GM19025 (cell line): ENCODE measurements around the gene HILPDA.
"Not testable (repeated sequence)": the region's sequence is repeated elsewhere in the genome, so short reads cannot be mapped to it uniquely, and the experiment has no call there.

Experiments used
- ATAC-seq: cut with Tn5 transposase; IDR thresholded peaks from one replicate; pipeline ENCODE4 v1.9.1; 2021; ENCODE audit warnings: mild to moderate bottlenecking, low read depth, moderate library complexity; ENCODE audit not compliant: unreplicated experiment

The HILPDA gene

DNA sequence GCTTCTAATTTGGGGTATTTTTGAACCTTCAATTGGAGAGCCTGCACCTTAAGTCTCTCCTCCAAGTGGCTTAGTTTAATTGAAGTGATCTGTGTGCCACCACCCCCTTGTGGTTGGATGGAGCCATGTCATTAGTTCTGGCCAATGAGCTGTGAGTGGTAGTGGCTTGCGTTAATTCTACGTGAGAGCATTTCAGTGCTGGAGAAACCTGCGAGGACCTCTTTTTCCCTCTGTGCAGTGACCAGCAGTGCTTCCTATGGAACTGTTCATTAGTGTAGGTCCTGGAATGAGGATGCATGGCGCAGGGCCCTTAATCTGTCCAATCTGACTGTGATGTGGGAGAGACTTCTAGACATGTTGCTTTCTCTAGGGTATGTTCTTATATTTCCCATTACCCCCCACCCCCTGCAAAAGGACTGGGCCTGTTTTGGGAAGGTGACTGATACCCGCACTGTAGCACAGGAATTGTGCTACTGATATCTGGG, 3.8 kb downstream of the HILPDA start:
- no peak for ATAC-seq

DNA sequence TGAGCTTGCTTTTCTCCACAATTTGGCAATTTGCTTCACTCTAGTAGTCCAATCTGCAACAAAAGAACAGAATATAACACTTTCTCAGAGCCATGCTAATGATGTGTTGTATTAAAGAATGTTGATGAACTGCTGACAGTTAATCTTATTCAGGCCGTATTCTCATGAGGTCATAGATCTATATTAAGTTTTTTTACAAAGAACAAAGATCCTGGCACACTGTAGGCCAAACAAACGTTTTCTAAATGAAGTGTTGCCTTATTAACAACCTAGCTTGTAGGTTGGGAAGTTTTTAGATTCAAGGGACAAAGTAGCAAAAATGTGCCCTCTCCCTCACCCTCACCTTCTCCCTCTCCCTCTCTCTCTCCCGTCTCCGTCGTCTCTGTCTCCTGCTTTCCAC, 6.8 kb downstream of the HILPDA start:
- ATAC-seq: no peak

DNA sequence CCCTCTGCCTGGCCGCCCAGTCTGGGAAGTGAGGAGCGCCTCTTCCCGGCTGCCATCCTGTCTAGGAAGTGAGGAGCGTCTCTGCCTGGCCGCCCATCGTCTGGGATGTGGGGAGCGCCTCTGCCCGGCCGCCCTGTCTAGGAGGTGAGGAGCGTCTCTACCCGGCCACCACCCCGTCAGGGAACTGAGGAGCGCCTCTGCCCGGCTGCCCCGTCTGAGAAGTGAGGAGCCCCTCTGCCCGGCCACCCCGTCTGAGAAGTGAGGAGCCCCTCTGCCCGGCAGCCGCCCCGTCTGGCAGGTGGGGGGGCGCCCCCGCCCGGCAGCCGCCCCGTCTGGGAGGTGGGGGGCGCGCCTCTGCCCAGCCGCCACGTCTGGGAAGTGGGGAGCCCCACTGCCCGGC, 7.7 kb downstream of the HILPDA start:
- ATAC-seq: not testable (repeated sequence)

DNA sequence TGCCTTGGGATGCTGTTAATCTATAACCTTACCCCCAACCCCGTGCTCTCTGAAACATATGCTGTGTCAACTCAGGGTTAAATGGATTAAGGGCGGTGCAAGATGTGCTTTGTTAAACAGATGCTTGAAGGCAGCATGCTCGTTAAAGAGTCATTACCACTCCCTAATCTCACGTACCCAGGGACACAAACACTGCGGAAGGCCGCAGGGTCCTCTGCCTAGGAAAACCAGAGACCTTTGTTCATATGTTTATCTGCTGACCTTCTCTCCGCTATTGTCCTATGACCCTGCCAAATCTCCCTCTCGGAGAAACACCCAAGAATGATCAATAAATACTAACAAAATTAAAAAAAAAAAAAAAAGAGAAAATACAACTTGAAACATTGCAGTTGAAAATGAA, 8.3 kb downstream of the HILPDA start:
- not testable (repeated sequence) for ATAC-seq

- ATAC-seq: not testable (repeated sequence)
Measured at GRCh38 chr7:128466871-128467270, 11.2 kb downstream of the HILPDA start.

- ATAC-seq: peak; percentile 92
Measured at GRCh38 chr7:128476402-128477335, 21.0 kb downstream of the HILPDA start, which contains the start of gene METTL2B. Gene METTL2B, plus strand, starts transcription at chr7:128476748. Its CDS starts 18 bp downstream, at chr7:128476766.

GRCh38 chr7:128477336-128477690, 21.6 kb downstream of the HILPDA start:
- not testable (repeated sequence) for ATAC-seq

GRCh38 chr7:128479082-128479481, 23.4 kb downstream of the HILPDA start:
- not testable (repeated sequence) for ATAC-seq

DNA sequence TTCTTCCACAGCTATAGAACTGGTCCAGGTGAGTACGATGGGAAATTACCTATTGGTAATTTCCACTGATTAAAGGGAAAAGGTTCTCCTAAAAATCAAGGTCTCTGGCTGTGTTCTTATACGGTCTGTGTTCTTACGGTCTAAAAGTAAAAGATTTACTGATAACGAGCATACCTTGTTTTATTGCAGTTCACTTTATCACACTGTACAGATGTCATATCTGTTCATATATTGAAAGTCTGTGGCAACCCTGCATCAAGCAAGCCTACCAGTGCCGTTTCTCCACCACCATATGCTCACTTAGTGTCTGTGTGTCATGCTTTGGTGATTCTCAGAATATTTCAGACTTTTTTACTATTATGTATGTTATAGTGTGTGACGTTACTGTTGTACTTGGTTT, 32.5 kb downstream of the HILPDA start:
- ATAC-seq: not testable (repeated sequence)

GRCh38 chr7:128497405-128497804, 41.7 kb downstream of the HILPDA start:
- no peak for ATAC-seq

DNA sequence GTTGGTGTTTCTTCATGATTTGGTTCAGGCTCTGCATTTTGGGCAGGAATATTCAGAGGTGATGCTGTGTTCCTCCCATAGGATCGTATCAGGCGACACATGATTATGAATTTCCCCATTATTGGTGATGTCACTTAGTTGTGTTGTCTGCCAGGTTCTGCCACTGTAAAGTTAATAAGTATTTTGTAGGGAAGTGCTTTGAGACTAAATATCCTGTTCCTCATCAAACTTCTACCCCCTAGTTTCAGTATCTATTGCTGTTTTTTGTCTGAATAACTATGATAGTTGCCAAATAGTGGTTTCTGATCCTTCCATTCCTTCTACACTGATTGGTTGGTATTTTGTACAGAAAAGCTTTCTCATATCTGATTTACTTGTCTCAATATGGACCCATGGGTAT, 49.7 kb downstream of the HILPDA start:
- ATAC-seq: not testable (repeated sequence)

- peak; percentile 34 for ATAC-seq
Measured at GRCh38 chr7:128506819-128507218, 51.1 kb downstream of the HILPDA start.

DNA sequence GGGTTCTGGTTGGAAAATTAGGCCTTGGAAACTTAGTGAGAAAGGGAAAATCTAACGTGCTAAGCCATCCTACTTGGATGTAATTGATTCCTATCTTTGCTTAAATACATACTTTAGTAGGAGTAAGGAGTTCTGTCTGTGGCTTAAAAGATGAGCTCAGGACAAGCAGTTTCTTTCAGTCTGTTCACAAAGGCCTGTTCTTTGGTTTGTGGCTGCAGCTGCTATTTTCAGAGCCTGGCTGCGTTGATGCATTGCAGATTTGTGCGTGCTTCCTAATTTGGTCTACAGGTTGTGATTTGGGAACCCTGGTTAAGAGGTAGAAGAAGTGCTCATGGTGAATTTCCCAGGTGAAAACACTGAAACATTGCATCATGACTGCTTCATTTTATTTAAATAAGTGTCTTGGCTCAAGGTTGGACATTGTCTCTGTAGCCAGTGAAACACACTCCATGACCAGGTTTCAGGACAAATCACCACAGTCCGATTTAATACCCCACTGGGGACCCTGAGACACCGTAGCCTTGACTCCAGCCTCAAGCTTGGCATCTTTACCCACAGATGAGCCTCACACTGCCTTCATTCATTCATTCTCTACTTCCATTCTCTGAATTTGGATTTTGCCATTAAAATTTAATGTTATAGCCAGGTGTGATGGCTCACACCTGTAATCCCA, 51.8 kb downstream of the HILPDA start:
- peak; percentile 47 for ATAC-seq
